Body of pancreas (tissue), 4 donors: ENCODE data around the gene C1orf198. TPM values are rescaled to one million over a fixed set of nuclear protein-coding genes. Genes with fewer than 3 reads are reported as not detected.

Experiments used
- ATAC-seq: fragments of 150-250 bp; one replicate; pipeline ENCODE4 v1.9.1; 2016
- DNase-seq, 4 donors: peaks; one replicate each; pipeline ENCODE4 v3.0.0-alpha.2; 2019
- H3K27ac ChIP-seq, 4 donors: fragments of 200-600 bp; sonication (generic); 1 replicate in 3 of 4; 2 replicates in 1 of 4; pipeline versions ENCODE4 v1.5.1 to v1.6.1; 2016 to 2019; ENCODE audit warnings: mild to moderate bottlenecking in 1 of 4, mixed read lengths in 1 of 4, moderate library complexity in 1 of 4
- H3K27me3 ChIP-seq, 2 donors: fragments of 200-600 bp; sonication (generic); one replicate each; pipeline ENCODE4 v1.6.0; 2016; ENCODE audit warnings: mild to moderate bottlenecking in 1 of 2
- H3K36me3 ChIP-seq, 2 donors: fragments of 200-600 bp; sonication (generic); replicated peaks in 1 of 2; 2 replicates each; pipeline ENCODE4 v1.5.1; 2016; ENCODE audit warnings: low read depth in 2 of 2; ENCODE audit not compliant: insufficient read depth in 1 of 2
- H3K4me1 ChIP-seq: fragments of 200-600 bp; sonication (generic); one replicate; pipeline ENCODE4 v1.6.0; 2016
- H3K4me3 ChIP-seq, 2 donors: fragments of 200-600 bp; sonication (generic); 1 replicate in 1 of 2; 2 replicates in 1 of 2; pipeline ENCODE4 v1.5.1; 2016 to 2019
- H3K9me3 ChIP-seq, 3 donors: fragments of 200-600 bp; sonication (generic); 1 replicate in 2 of 3; 2 replicates in 1 of 3; pipeline ENCODE4 v1.5.1; 2016
- CTCF ChIP-seq, 7 experiments: fragments of 450-650 bp in 4 of 7; fragments of 200-600 bp in 3 of 7; sonication (generic) in 3 of 7; IDR thresholded peaks; one replicate each; pipeline ENCODE4 v1.5.1; 2016 to 2019; ENCODE audit warnings: antibody characterized with exemption in 7 of 7
- POLR2A ChIP-seq, 3 donors: fragments of 450-650 bp; IDR thresholded peaks; one replicate each; pipeline ENCODE4 v1.6.1; 2016; ENCODE audit warnings: antibody characterized with exemption in 3 of 3, mild to moderate bottlenecking in 2 of 3
- WGBS, 2 donors: methylation state at CpG; one replicate each; pipeline ENCODE4 v1.1.5; 2017; 5-methylcytosine and 5-hydroxymethylcytosine counted together
- intact Hi-C: fragments of 100-400 bp; cut with DNase I; formaldehyde crosslinking; loops from one replicate; pipeline ENCODE4 v1.15.1; 2023
- total RNA-seq, 2 donors: library from RNA; depleted of rRNA; stranded (reverse); fragments of >200 nt; gene quantifications; one replicate each; pipeline ENCODE4 v1.1.0, GENCODE V29; 2016

The C1orf198 gene
- total RNA-seq, 2 donors from 2014 or later = 29.0 to 66.7 TPM

- DNase-seq = no peak
- Histone ChIP-seq H3K27ac (no peak overlapping the region), H3K4me1 (peaks cover 11% of the 10 kb centered on the region), H3K4me3 (no peak overlapping the region), H3K27me3 (no peaks in the 10 kb centered on the region), H3K36me3 (no peaks in the 10 kb centered on the region), H3K9me3 (no peaks in the 10 kb centered on the region)
- intact Hi-C loops = no loop called here
- no peak for ATAC-seq
- no peak for TF ChIP-seq CTCF (IDR thresholded peaks at IDR 0.05)
- TF ChIP-seq POLR2A (IDR thresholded peaks at IDR 0.05) = no peak
- 76 to 80% methylated on average over 8 of the region's 8 CpGs for WGBS, 2 donors
These were observed 58.9 kb downstream of the C1orf198 start for GRCh38 chr1:230809256-230809990.

GRCh38 chr1:230808281-230808872 is 59.9 kb downstream of the C1orf198 start:
- Histone ChIP-seq H3K36me3 (no peaks in the 10 kb centered on the region), H3K9me3 (no peaks in the 10 kb centered on the region), H3K4me1 (peaks cover 11% of the 10 kb centered on the region), H3K27me3 (no peaks in the 10 kb centered on the region), H3K27ac (peak overlapping the region in 3 of 4 donors; percentile 75 to 82 (median 82)), H3K4me3 (no peak overlapping the region)
- no peak for DNase-seq
- 67 to 69% methylated on average over 4 of the region's 4 CpGs for WGBS, 2 donors
- TF ChIP-seq CTCF (IDR thresholded peaks at IDR 0.05) (no peak), POLR2A (IDR thresholded peaks at IDR 0.05) (no peak)
- no peak for ATAC-seq
- intact Hi-C loops = no loop called here

DNA sequence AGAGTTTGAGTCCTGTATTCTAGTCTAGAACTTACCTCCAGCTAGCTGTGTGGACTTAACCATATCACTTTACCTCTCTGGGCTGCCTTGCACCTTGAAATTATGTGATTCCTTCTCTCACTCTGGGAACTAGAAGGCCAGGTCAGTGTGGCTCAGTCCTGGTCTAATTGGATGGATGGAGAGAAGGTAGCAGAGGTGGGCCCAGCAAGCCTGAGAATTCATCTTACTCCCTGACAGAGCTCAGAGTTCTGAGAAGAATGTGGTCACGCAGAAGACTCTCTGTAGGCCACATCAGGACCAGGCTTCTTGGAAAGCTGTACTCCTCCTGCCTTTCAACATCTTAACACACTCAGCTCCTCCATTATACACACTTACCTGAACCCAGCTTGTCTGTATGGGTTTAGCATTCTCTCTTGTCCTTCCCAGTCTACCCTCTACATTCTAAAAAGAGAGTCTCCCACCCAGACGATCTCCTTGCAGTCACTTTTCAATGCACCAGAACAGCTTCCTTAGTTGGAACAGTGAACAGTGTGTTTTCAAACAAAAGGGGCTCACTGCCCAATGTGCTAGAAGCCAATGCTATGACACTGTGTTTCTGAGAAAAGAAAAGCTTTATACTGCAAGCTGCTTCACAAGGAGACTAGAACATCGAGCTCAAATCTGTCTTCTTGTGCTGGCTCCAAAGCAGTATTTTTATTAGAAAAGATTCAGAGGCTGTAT is 60.6 kb downstream of the C1orf198 start:
- TF ChIP-seq CTCF (IDR thresholded peaks at IDR 0.05) (no peak), POLR2A (IDR thresholded peaks at IDR 0.05) (no peak)
- Histone ChIP-seq H3K27ac (peak overlapping the region; percentile 48 to 82 (median 78)), H3K4me3 (no peak overlapping the region), H3K4me1 (peaks cover 11% of the 10 kb centered on the region), H3K9me3 (no peaks in the 10 kb centered on the region), H3K36me3 (no peaks in the 10 kb centered on the region), H3K27me3 (no peaks in the 10 kb centered on the region)
- 79 to 84% methylated on average over 3 of the region's 3 CpGs for WGBS, 2 donors
- ATAC-seq (no peak), DNase-seq (no peak)
- intact Hi-C loops = no loop called here

GRCh38 chr1:230807029-230807428 is 61.3 kb downstream of the C1orf198 start:
- Histone ChIP-seq H3K9me3 (no peaks in the 10 kb centered on the region), H3K27ac (peak overlapping the region; percentile 48 to 82 (median 78)), H3K36me3 (no peaks in the 10 kb centered on the region), H3K4me1 (peaks cover 11% of the 10 kb centered on the region), H3K4me3 (no peak overlapping the region), H3K27me3 (no peaks in the 10 kb centered on the region)
- DNase-seq (peak; percentile 64 to 91 (median 87)), ATAC-seq (peak; percentile 97)
- intact Hi-C loops = no loop called here
- TF ChIP-seq POLR2A (IDR thresholded peaks at IDR 0.05) = peak in 2 of 3 donors; percentile 35 to 38
- TF ChIP-seq CTCF (IDR thresholded peaks at IDR 0.05) = no peak
- 39% methylated on average over 5 of the region's 5 CpGs; no CpG with 5 or more reads in 1 of the 2 donors for WGBS, 2 donors
